Kidney epithelial cell (primary cell): ENCODE data around the gene CMTR1. TPM values are rescaled to one million over a fixed set of nuclear protein-coding genes. Genes with fewer than 3 reads are reported as not detected.
A peak's percentile ranks its signal among the peaks of the same experiment; 100 is the strongest.
"Not testable (repeated sequence)": the region's sequence is repeated elsewhere in the genome, so short reads cannot be mapped to it uniquely, and the experiment has no call there.

ENCODE experiments used
- DNase-seq: peaks from one replicate; pipeline ENCODE4 v3.0.0-alpha.2; 2010; ENCODE audit warnings: low read depth
- H3K27me3 ChIP-seq: 2 replicates; pipeline ENCODE4 v1.6.0; 2011; ENCODE audit warnings: low read length; ENCODE audit not compliant: control insufficient read depth, insufficient read depth
- H3K36me3 ChIP-seq: 2 replicates; pipeline ENCODE4 v1.5.1; 2011; ENCODE audit warnings: low read length; ENCODE audit not compliant: control insufficient read depth, insufficient read depth
- H3K4me3 ChIP-seq: 2 replicates; pipeline ENCODE4 v1.5.1; 2011; ENCODE audit warnings: low read depth, mild to moderate bottlenecking, control low read depth, low read length
- CTCF ChIP-seq: IDR thresholded peaks from 2 replicates; pipeline ENCODE4 v1.5.1; 2011; ENCODE audit warnings: mild to moderate bottlenecking, moderate library complexity, low read length, control low read depth, inconsistent platforms; ENCODE audit not compliant: insufficient read depth, poor library complexity, severe bottlenecking
- total RNA-seq: library from RNA; depleted of rRNA; stranded (reverse); fragments of >200 nt; gene quantifications from 2 replicates; pipeline ENCODE4 v1.2.3, GENCODE V29; 2015

The CMTR1 gene
- total RNA-seq, 1 donor from 2014 or later, result 22.9 TPM

GRCh38 chr6:37493661-37493995, 60.6 kb downstream of the CMTR1 start:
- Histone ChIP-seq H3K4me3 (no peak overlapping the region), H3K27me3 (no peaks in the 10 kb centered on the region), H3K36me3 (no peaks in the 10 kb centered on the region)
- DNase-seq, result no peak
- TF ChIP-seq CTCF, result no peak

- DNase-seq, result no peak
Measured at GRCh38 chr6:37495244-37495934, 62.4 kb downstream of the CMTR1 start.

GRCh38 chr6:37496951-37497885, 64.2 kb downstream of the CMTR1 start:
- Histone ChIP-seq H3K36me3 (no peaks in the 10 kb centered on the region), H3K4me3 (no peak overlapping the region), H3K27me3 (no peaks in the 10 kb centered on the region)
- DNase-seq, result no peak
- TF ChIP-seq CTCF, result no peak

More at GRCh38 chr6:37495244-37495934, 62.4 kb downstream of the CMTR1 start:
- no peaks in the 10 kb centered on the region for H3K27me3 ChIP-seq
- H3K36me3 ChIP-seq, result no peaks in the 10 kb centered on the region
- TF ChIP-seq CTCF, result no peak
- no peak overlapping the region for H3K4me3 ChIP-seq

GRCh38 chr6:37499433-37500293, 66.6 kb downstream of the CMTR1 start, which contains the start of gene CCDC167:
Gene CCDC167, minus strand, starts transcription at chr6:37499893. Its CDS starts 30 bp downstream, at chr6:37499863.
- Histone ChIP-seq H3K4me3 (peak within 1 kb of the TSS; percentile 78), H3K27me3 (no peaks in the 10 kb centered on the region), H3K36me3 (no peaks in the 10 kb centered on the region)
- TF ChIP-seq CTCF, result no peak
- DNase-seq, result peak; percentile 87

- Histone ChIP-seq H3K4me3 (no peak overlapping the region), H3K27me3 (no peaks in the 10 kb centered on the region), H3K36me3 (no peaks in the 10 kb centered on the region)
- no peak for DNase-seq
- no peak for TF ChIP-seq CTCF
Measured at GRCh38 chr6:37500294-37500608, 67.2 kb downstream of the CMTR1 start.

DNA sequence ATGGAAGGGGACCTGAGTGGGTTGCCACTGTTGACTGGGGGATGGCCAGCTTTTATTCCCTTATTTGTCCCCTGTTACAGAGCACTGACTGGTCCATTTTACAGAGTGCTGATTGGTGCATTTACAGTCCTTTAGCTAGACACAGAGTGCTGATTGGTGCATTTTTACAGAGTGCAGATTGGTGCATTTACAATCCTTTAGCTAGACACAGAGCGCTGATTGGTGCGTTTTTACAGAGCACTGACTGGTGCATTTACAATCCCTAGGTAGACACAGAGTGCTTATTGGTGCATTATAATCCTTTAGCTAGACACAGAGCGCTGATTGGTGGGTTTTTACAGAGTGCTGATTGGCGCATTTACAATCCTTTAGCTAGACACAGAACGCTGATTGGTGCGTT, 67.9 kb downstream of the CMTR1 start:
- H3K36me3 ChIP-seq, DNase-seq, H3K27me3 ChIP-seq, H3K4me3 ChIP-seq: not testable (repeated sequence)
